ENCODE results near the gene NINJ2. TPM values are rescaled to one million over a fixed set of nuclear protein-coding genes. Genes with fewer than 3 reads are reported as not detected.

NINJ2 gene
- total RNA-seq, 1 experiment from 2014 or later = 8.6 TPM

DNA sequence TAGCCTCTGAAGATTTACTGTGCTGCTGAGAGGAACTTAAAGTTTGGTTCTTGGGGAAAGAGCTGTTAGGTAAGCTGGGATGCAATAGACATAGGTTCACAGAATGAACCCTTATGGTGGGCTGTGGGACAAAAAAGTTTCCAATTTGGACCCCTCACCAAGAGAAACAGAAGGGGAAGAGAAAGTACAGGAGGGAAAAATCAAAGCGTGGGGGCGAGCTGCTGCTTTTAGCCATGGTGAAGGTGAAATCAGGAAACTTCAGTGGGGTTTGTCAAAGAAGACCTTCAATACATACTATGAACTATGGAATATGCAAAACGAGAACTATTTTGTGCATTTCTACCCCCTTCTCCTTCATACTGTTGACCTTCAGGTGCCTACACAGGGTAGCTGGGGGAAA is 10.6 kb upstream of the NINJ2 start:
- DNase-seq (ENCODE audit: low spot score) = no peak

DNA sequence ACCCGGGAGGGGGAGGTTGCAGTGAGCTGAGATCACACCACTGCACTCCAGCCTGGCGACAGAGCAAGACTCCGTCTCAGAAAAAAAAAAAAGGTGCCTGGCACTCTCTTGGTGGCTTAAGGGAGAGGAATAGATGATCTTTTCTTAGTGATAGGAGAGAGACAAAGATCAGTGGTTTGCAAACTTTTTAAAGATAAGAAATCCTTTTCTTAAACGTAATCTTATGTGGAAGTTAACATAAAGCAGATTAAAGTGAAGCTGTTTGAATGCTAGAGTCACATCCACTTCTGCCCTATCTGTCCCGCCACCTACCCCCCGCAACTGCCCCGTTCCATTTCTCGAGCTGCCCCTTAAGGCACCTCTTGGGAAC is 6.3 kb upstream of the NINJ2 start:
- no peak for DNase-seq (ENCODE audit: low spot score)

DNA sequence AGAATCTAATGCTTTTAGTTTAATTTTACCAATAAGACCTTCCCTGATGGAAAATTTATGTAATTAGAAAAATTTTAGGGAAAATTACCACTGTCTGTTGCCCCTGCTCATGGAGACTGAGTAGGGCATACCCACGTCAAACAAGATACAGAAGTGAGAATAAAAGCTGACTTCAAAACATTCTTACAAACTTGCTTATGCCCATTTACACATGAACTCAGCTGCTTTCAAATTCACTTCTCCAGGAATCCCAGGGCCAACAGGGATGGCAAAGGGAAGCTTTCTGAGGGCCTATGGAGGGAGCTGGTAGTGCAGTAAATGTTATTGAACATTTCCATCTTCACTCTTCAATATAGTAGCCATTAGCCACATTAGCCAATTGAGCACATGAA is 4.8 kb upstream of the NINJ2 start:
- DNase-seq (ENCODE audit: low spot score) = no peak

DNA sequence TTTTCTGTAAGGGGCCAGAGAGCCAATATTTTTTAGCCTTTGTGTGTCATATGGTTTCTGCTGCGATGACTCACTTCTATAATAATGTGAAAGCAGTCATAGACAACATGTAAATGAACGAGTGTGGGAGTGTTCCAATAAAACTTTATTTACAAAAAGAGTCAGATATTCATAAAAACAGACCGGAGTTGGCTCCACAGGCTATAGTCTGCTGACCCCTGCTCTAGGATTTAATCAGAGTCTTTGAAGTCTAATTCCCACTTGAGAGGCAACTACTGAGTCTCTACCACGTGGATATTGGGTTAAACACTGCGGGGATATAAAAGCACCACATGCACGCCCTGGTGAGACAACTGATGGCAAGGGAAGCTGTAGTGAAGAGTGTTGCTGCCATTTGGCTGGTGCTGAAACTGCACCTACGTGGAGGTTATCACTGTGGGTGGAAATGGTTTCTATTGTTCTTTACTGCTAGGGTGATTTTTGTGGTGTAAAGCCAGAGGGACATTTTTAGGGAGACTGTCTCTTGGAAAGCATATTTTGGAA is 3.6 kb upstream of the NINJ2 start:
- DNase-seq (ENCODE audit: low spot score) = no peak

DNA sequence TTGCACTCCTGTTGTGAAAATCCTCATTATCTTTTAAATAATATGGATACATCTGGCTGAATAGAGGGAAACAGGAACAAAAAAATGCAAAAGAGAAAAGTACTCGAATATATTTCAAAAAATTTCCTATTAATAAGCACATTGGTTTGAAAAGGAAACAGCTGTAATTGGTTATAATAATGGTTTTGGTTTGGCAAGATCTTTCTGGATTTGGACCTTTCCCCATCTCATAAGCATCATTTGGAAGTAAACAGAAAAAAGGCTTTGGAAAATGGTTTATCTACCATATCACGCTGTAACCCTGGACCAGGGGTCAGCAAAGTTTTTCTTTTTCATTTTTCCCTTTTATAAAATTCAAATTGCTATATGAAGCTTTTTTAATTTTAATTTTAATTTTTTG is 2.8 kb upstream of the NINJ2 start:
- DNase-seq (ENCODE audit: low spot score) = no peak

DNA sequence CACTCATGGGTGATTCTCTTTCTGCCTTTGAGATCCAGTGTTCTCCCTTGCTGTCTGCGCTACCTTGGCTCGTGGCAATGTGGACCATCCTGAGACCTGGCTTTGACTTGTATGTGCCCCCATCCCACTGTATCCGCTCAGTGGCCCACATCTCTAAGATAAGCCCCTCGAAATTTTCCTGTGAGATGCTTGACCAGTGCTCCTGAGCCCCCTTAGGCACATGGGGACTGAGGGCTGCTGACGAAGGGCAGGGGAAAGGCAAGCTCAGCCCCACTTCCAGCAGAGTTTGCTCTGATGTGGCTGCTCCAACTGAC is 1.5 kb upstream of the NINJ2 start:
- DNase-seq (ENCODE audit: low spot score) = no peak

DNA sequence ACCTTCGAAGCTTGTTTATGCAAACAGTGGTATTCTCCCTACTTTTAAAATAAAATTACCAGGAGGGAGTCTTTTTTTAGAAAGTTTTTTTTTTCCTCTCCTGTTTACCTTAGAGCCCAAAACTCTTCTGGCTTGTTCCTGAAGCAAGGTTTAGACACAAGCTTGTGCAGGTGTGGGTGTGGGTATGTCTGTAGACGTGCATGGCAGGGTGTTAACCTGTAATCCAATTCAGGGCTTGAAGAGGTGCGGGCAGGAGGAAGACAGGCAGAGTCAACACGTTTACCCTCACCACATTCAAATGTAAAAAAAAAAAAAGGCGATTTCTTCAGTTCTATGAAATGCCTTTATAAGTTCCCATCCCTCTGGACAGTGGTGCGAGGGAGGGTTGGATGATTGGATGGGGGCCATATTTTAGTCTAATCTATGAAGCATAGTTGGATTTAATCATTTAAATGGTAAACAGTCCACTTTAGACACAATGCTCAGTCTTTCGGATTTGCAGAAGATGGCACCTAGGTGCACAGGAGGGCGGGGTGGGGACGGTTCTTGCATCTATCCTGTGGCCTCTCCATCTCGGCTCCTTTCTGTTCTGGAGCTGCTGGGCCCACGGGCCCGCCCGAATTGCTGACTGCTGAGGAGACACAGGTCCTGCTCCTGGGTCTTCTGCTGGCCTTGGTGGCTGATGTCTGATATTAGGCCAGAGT is 982 bp upstream of the NINJ2 start:
- DNase-seq (ENCODE audit: low spot score) = no peak

DNA sequence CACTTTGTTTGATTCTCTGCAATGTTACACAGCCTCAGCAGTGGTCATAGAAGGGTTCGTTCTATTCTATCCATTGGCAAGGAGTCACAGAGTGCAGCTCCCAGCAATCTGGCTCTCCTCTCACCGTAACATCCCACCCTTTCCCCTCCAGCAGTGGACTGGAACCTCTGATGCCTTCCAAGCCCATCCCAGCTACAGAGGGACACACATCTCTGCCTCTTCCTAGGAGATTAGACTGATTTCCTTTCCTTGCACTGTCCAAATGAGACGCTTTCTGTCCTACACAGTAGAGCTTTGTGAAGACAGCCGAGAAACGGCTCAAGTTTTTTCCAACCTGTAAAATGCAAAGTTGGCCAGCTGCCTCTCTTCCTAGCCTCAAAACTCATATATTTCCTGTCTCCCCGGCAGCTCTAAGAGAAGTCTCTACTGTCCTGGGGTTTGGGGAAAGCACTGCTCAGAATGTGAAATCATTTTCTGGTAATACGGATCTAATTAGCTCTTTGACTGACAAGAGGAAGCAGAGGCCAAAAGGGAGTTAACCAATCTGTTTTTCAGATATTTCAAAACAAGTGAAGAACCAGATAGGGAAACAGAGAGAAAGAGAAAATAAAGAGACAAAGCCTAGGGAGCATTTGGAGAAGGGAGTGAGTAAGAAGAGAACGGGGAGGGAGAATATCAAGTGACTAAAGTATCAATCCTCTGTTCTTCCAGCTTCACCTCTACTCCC is 516 bp downstream of the NINJ2 start:
- DNase-seq (ENCODE audit: low spot score) = no peak

DNA sequence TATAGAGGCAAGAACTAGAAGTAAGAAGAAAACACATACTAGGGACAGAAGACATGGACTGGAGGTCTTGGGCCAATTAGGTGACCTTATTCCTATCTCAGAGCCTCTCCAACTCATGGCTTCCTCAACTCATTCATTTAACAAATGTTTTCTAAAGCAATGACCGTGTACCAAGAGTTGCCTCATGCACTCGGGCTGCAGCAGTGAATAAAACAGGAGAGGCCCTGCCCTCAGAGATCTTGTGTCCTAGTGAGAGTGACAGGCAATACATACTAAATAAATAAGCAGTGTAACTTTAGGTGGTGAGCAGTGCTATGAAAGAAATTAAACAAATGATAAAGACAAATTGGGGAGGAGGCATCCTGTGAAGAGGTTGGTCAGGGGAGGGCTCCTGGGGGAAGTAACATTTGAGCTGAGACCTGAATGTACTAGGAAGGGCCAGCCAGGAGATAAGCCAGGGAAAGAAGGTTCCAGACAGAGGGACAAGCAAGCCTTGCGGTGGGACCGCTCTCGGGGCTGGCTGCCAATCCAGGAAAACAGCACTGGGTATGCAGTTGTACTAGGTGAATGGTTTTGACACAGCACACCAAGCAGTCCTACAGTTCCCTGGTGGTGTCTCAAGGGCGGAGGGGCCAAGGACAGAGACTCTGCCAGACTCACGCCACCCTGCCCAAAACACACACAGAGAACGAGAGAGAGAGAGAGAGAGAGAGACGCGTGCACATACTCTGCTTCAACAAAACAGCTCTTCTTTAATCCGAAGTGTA is 1.3 kb downstream of the NINJ2 start:
- no peak for DNase-seq (ENCODE audit: low spot score)

DNA sequence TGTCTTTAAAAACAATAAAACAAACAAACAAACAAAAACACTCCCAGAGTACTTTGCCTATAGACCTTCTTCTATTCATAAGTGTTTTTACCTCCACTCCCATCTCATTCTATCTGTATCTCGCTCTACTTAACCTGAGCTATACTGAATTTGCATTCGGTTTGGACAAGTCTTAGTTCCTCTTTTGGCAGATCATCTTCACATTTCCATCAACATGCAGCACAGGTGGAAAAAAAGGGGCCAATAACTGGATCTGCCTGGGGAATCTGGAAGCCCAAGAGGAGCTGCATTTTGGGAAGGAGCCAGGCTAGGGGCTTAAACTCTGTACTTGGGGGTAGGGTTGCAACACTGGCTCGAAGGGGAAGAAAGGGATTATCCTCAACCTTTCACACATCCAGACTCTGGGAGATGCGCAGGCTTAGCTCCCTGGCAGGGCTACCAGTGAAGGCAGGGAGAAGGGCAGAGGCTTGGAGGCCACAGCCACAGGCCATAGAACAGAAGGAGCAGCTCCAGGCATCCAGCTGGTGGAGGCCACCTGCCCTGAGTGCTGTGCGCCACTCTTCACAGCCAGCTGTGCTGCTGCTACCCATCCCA is 4.1 kb downstream of the NINJ2 start:
- DNase-seq (ENCODE audit: low spot score) = no peak

DNA sequence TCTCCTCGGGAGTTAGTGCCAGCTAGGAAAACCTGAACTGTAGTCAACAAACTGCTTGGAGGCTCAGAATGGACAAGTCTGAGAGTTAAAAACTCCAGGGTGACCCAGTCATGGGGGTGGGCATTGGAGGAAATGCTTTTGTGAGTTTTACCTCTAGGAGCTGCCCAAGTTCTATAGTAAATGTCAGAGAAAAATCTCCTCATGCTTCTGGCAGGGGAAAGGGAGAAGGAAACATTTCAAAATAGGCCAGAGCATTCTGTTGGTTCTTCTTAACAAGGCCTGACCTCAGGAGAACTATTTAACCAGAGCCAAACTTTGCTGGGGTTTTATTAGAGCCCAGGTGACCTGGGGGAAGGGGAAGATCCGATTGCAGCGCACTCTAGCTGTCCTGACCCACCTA is 12.3 kb downstream of the NINJ2 start:
- no peak for DNase-seq (ENCODE audit: low spot score)

DNA sequence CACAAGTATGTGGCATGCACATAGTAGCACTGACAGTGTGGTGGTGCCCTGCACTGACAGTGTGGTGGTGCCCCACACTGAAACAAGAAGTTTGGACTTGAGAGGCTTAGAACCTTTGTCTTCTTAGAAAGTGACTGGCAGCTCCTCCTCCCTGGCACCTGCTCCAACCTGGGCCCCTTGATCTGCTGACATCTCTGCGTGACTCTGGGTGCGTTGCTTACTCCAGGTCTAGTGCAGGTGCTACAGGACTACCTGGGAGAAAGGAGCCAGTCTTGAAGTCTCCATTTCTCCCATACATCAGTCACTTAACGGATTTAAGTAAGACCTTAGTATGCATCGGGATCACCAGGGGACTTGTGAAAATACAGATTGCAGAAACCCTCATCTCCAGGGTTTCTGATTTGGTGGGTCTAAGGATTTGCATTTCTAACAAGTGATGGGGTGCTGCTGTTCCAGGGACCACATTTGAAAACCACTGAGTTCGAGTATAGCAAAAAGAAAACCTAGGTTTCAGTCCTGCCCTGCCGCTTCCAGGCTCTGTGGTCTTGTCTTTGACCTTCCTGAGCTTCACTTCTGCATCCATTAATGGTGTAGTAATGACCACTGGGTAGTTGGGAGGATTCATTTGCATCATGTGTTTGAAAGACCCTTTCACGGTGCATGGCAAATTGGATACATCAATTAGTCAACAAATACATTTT is 15.7 kb downstream of the NINJ2 start:
- no peak for DNase-seq (ENCODE audit: low spot score)

DNA sequence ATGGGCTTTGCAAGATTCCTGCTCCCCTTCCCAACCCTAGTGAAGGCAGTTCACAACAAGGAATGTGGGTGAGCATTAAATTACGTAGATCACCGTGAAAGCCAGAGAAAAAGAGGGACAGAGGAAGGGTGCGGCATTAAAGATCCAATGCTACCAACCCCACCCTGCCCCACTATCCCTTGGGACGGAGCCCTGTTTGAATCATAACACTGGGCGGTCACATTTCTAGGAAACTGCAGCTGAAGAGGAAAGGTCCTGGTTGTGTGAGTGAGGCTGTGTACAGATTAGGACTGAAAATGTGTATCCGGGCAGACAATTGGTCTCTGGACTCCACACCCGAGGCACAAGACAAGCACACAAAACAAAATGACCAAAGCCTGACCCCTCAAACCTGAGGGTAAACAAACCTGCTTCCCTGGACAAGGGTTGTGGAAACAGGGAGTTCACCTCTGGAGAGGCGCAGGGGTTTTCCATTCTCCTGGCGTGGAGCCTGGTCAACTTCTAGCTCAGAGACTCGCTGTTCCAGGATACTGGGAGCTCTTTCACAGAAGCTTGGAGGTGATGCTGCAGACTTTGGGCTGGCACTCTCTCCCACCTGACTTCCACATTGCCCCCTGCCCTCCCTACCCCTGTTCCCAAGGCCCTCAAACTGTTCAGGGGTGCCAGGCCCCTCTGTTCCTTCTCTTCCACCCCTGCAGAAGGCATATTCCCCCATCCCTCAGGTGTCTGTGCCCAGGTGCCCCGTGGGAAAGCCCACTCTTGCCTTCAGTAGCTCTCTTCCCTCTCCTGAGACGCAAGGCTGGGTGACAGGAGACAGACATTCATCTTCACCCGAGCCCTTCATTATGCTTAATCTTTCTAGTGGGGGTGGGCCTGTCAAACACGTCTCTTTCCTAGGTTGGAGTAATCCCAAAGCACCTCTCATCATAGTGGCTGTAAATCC is 16.5 kb downstream of the NINJ2 start:
- DNase-seq (ENCODE audit: low spot score) = no peak

DNA sequence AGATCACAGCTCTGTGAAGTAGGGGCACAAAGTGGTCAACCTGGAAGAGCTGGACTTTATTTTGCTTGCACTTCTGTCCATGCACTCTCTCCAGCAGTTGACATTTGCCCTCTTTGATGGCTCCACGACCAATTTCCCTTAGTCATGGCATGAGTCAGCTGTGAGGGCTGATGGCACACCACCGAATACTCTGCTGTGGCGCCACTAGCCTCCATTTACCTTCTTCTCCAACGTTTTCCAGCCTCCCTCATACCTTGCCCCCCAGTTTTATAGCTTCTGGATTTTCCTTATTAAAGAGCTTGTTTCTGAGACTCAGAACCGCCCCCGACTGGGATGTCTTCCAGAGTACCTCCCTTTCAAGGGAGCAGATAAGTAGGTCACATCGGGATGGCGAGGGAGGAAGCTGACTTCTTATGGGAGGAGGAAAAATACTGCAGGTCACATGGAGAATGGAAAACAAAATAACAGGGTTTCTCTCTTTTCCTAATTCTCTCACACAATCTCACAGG is 17.6 kb downstream of the NINJ2 start:
- DNase-seq (ENCODE audit: low spot score) = peak; percentile 47

DNA sequence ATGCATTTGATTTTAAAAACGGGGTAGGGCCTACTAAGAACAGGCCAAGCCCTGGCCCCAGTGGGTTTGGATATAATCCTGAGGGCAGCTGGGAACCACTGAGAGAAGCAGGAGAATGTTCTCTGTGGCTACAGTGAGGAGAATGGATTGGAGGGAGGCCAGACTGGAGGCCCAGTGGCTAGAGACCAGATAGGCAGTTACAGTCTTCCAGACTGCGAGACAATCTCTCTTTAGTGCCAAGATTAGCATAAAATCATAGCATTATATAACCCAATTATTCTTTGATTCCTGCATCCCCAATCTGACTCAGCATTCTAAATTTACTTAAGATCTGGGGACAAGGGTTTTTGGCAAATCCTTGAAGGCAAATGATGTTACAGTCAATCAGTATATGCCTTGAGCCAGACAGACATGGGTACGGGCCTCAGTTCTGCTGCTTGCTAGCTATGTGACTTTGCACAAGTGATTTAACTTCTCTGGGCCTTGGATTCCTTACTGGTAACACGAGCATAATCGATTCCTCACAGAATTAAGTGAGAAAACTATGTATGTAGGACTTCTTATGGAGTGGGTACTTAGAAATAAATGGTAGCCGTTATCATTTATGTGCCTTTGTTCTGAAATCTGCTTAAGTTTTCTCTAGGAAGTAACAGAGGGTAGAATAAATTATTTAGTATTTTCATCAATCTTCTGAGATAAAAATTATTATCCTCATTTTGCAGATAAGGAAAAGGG is 18.3 kb downstream of the NINJ2 start:
- no peak for DNase-seq (ENCODE audit: low spot score)

DNA sequence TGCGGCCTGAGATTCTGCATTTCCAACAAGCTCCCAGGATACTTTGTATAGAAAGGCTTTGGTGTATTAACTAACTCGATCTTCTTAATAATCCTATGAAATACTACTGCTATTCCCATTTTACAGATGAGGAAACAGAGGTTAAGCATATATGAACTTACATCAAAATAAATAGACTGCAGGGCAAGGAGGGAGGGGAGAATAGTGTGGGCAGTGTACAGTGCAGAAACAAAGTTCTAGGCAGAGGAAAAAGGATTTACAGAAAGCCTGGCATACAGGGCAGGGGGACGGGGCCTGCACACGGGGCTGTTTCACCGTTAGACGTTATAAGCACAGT is 19.0 kb downstream of the NINJ2 start:
- DNase-seq (ENCODE audit: low spot score) = no peak

DNA sequence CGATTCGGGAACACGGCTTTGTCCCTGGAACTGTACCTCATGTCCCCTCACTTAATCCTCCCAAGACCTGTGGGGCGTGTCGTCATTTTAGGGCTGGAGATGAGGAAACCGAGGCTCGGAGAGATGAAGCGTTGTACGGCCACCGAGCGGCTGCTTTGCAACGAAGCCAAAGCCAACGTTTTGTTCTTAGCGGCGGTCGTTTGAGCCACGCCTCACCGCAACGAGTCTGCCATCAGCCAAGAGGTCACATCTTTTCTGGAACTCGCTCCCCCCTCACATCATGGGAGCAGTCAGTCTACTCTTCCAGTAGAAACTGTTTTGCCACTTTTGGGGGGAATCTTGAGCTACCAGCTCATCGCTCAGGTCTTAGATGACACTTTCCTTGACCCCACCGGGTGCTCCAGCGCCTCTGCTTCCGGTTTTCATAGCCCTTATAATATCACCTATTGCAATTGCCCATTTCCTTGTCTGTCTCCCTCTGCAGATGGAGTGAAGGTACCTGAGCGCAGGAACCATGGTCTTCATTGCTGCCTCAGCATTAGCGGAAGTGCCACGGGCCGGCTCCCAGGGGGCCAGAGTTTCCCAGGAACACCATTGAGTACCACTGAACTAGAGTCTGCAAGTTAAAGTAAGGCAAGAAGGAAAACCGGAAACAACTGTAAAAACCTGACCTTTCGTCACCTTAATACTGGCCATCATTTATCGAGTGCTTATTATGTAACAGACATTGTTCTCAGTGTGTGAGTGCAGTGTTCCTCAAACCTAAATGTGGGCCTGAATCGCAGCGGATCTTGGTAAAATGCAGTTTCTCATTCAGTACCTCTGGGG is 19.6 kb downstream of the NINJ2 start:
- DNase-seq (ENCODE audit: low spot score) = peak; percentile 54

DNA sequence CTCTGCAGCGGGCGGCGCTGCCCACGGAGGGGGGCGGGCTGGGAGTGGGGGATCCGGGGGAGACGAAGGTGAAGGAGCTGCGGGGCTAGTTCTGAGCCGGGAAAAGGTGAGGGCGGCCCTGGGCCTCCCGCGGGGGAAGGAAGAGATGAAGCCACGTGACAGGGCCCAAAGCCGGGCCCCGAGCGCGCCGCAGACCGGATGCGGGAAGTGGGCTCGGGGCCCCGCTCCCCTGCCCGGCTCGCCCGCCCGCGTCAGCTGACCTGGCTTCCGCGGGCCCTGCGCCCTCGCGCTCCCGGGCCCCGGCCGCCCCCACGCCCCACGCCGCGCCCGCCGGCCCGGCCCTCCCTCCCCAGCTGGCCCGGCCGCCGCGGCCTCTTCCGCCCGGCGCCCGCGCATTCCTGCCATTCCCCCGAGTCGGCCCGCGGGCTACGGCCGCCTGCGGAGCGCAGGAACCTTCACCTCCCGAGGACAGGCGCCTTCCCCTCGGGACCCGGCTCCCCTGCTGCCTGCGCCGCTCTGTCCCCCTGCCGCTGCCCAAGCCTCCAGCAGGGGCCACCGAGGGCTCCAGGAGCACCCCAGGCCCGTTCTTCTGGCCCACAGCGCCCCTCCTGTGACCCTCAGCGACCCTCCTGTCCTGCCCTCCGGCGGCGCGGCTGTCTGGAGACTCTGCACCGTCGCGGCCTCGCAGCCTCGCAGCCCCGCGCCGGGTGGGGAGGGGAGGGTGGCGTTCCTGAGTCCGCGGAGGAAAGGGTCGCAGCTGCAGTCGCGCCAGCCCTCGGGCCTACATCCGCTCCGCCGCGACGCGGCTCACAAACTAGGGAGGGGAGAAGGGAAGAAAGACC is 20.4 kb downstream of the NINJ2 start:
- DNase-seq (ENCODE audit: low spot score) = peak; percentile 76

Measured in HT-29 (cell line).